ENCODE results near the gene VPS8. TPM values are rescaled to one million over a fixed set of nuclear protein-coding genes. Genes with fewer than 3 reads are reported as not detected.
A peak's percentile ranks its signal among the peaks of the same experiment; 100 is the strongest.

The VPS8 gene, protein sequence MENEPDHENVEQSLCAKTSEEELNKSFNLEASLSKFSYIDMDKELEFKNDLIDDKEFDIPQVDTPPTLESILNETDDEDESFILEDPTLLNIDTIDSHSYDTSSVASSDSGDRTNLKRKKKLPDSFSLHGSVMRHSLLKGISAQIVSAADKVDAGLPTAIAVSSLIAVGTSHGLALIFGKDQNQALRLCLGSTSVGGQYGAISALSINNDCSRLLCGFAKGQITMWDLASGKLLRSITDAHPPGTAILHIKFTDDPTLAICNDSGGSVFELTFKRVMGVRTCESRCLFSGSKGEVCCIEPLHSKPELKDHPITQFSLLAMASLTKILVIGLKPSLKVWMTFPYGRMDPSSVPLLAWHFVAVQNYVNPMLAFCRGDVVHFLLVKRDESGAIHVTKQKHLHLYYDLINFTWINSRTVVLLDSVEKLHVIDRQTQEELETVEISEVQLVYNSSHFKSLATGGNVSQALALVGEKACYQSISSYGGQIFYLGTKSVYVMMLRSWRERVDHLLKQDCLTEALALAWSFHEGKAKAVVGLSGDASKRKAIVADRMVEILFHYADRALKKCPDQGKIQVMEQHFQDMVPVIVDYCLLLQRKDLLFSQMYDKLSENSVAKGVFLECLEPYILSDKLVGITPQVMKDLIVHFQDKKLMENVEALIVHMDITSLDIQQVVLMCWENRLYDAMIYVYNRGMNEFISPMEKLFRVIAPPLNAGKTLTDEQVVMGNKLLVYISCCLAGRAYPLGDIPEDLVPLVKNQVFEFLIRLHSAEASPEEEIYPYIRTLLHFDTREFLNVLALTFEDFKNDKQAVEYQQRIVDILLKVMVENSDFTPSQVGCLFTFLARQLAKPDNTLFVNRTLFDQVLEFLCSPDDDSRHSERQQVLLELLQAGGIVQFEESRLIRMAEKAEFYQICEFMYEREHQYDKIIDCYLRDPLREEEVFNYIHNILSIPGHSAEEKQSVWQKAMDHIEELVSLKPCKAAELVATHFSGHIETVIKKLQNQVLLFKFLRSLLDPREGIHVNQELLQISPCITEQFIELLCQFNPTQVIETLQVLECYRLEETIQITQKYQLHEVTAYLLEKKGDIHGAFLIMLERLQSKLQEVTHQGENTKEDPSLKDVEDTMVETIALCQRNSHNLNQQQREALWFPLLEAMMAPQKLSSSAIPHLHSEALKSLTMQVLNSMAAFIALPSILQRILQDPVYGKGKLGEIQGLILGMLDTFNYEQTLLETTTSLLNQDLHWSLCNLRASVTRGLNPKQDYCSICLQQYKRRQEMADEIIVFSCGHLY (N-terminal part only)
- total RNA-seq, result 10 to 100 TPM; 32.5 to 63.7 (median 45.6) TPM

DNA sequence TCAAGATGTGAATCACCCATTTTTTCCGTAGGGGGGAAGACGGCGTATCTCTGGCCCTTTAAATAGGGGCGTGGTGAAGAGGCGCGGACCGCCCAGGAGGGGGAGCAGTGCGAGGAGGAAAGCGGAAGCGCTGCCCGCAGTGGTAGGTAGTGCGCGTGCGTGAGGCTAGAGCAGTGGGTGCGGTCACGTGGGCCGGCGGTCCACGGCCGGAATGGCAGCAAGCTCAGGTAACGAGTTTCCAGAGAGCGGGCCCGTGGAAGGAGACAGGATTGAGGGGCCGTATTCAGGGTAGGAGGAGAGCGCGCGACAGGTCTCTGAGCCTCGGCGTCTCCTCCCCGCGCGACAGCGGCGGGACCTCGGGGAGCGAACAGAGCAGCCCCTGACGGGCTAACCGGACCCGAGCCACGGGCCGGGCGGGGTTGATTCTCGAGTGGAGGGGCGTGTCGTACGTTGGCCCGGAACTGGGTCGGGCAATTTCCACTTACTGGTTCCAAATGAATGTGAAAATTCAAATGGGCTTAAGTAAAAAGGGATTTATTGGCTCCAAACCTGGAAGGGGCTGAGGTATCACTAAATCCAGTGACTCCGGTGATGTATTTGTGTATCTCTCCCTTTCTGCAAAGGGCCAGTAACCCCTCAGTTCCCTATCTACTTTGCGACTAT lies at the start of gene VPS8:
TSS of gene VPS8 (plus strand) at position 168 of the 663 bp plus-strand sequence. CDS start 12,467 bp downstream, outside the sequence.
- peak; percentile 99 for ATAC-seq (ENCODE audit: low FRiP score)
- DNase-seq (ENCODE audit: low spot score), result peak; percentile 88
- TF ChIP-seq, protein P1, sequence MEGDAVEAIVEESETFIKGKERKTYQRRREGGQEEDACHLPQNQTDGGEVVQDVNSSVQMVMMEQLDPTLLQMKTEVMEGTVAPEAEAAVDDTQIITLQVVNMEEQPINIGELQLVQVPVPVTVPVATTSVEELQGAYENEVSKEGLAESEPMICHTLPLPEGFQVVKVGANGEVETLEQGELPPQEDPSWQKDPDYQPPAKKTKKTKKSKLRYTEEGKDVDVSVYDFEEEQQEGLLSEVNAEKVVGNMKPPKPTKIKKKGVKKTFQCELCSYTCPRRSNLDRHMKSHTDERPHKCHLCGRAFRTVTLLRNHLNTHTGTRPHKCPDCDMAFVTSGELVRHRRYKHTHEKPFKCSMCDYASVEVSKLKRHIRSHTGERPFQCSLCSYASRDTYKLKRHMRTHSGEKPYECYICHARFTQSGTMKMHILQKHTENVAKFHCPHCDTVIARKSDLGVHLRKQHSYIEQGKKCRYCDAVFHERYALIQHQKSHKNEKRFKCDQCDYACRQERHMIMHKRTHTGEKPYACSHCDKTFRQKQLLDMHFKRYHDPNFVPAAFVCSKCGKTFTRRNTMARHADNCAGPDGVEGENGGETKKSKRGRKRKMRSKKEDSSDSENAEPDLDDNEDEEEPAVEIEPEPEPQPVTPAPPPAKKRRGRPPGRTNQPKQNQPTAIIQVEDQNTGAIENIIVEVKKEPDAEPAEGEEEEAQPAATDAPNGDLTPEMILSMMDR (IDR thresholded peaks at IDR 0.05), result peak in 1 of 3 donors; percentile 29

DNA sequence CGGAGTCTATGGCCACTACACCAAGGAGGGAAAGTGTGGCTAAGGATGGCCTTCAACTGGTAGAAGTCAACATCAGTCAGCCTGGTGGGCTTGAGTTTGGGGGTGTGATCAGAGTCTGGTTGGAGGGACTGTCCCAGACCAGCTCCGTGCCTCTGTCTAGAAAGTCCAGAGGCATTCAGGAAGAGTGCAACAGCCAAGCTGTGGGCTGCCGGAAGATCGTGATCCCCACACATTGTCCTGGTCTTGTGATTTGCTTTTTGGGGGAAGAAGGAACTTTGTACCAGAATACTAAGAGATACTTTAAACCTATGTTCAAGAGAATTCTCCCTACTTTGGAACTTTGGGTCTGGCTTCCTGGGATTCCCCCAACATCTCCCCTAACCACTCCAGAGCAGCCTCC lies 47.8 kb upstream of the VPS8 start:
- TF ChIP-seq, protein P1 (IDR thresholded peaks at IDR 0.05), result no peak
- DNase-seq (ENCODE audit: low spot score), result no peak

DNA sequence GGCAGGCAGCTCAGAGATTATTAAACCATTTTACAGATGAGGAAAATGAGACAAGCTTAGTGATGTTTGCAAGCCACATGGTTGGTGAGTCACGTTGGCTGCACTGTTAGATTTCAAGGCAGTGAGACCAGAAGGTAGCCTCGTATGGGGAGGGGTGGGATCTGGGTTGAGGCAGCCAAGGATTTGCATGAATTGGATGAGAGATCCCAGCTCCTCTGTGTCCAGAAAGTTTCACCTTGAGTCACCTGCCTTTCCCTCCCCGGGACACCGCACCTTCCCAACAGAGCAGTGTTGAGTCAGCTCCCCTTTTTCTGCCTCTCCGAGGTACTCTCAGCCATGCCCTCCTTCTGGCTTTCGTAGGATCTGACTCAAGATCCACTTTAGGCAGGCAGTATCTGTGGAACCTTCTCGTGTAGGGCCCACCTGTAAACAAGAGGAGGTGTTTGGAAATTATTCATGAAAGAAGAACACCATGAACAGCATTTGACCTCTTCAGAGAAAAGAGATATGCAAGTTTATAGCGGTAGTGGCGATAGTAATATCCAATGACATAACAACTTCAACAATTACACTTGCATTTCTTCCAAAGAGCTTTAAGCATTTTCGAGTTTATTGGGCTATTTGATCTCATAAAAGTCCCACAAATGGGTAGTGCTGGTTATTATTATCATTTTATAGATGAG lies 46.8 kb upstream of the VPS8 start:
- DNase-seq (ENCODE audit: low spot score) (no peak), ATAC-seq (ENCODE audit: low FRiP score) (no peak)
- TF ChIP-seq, protein P1 (IDR thresholded peaks at IDR 0.05), result no peak

More for the DNA sequence above, 47.8 kb upstream of the VPS8 start:
- no peak for ATAC-seq (ENCODE audit: low FRiP score)

- ATAC-seq (ENCODE audit: low FRiP score) (no peak), DNase-seq (ENCODE audit: low spot score) (no peak)
- TF ChIP-seq, protein P1 (IDR thresholded peaks at IDR 0.05), result no peak
These were observed 46.3 kb upstream of the VPS8 start for GRCh38 chr3:184765730-184766074.

- ATAC-seq (ENCODE audit: low FRiP score), result no peak
- TF ChIP-seq, protein P1 (IDR thresholded peaks at IDR 0.05), result no peak
- DNase-seq (ENCODE audit: low spot score), result no peak
These were observed 45.3 kb upstream of the VPS8 start for GRCh38 chr3:184766555-184767261.
